ENCODE results near the gene SLC25A31. TPM values are rescaled to one million over a fixed set of nuclear protein-coding genes. Genes with fewer than 3 reads are reported as not detected.

SLC25A31 gene
- total RNA-seq, 2 donors from 2014 or later: not detected

GRCh38 chr4:127782025-127782274 is 51.8 kb downstream of the SLC25A31 start:
- peak overlapping the region; percentile 90 to 95 for H3K4me3 Mint-ChIP-seq
- no peak overlapping the region for H3K27ac Mint-ChIP-seq
- no peaks in the 10 kb centered on the region for H3K9me3 Mint-ChIP-seq
- peaks cover 2 to 3% of the 10 kb centered on the region in 2 donors for H3K36me3 Mint-ChIP-seq (ENCODE audit: insufficient read depth in 2 of 2)
- DNase-seq (no peak), ATAC-seq (replicated peaks in 1 of 2) (peak; percentile 81 to 84)
- H3K27me3 Mint-ChIP-seq (ENCODE audit: low read depth): peaks cover 65% of the 10 kb centered on the region
- H3K4me1 Mint-ChIP-seq (ENCODE audit: low read depth): peaks cover 21% of the 10 kb centered on the region

DNA sequence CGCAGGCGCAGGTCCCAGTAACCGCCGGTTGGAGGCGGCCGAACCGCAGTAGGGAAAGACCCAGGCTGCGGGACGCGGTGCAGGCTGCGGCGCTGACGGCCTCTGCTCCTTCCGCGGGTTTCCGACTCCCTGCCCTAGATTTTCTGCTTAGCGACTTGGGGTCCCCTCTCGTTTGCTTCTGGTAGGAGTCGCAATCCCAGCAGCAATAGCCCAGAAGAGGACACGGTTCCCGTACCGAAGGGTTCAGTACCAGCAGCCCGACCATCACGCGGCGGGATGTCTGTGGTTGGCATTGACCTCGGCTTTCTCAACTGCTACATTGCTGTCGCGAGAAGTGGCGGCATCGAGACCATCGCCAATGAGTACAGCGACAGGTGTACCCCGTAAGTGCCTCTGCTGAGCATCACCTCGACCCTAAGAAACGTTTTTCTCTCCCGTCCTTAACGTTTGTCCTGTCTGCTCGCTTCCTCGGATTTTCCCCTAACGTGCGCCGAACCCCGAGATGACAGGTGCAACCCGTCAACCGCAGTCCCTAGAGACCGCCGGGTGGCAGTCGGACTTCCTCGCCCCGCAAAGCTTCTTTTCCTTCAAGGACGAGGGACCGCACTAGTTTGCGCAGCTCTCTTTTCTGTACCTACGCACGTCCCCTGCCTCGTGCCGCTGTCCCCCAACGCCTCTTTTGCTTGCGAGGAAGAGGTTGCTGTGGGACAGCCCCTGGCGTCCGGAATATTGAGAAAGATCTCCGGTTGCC is 52.2 kb downstream of the SLC25A31 start, which contains the start of gene HSPA4L:
Gene HSPA4L, plus strand, starts transcription at position 48 of the 751 bp plus-strand sequence. Its CDS starts 229 bp downstream, at position 277.
- Mint-ChIP-seq H3K9me3 (no peaks in the 10 kb centered on the region), H3K27ac (peak within 1 kb of the TSS; percentile 70), H3K4me3 (peak within 1 kb of the TSS; percentile 90 to 95), H3K27me3 (ENCODE audit: low read depth) (peaks cover 64% of the 10 kb centered on the region), H3K36me3 (ENCODE audit: insufficient read depth in 2 of 2) (peaks cover 2 to 3% of the 10 kb centered on the region in 2 donors), H3K4me1 (ENCODE audit: low read depth) (peaks cover 21% of the 10 kb centered on the region)
- DNase-seq (peak; percentile 73 to 75), ATAC-seq (replicated peaks in 1 of 2) (peak; percentile 60 to 71)

GRCh38 chr4:127783026-127783769 is 53.0 kb downstream of the SLC25A31 start:
- ATAC-seq (replicated peaks in 1 of 2) (peak; percentile 51 to 56), DNase-seq (peak in 1 of 2 donors; percentile 61)
- Mint-ChIP-seq H3K27me3 (ENCODE audit: low read depth) (peaks cover 57% of the 10 kb centered on the region), H3K27ac (peak overlapping the region; percentile 70), H3K4me1 (ENCODE audit: low read depth) (peaks cover 21% of the 10 kb centered on the region), H3K36me3 (ENCODE audit: insufficient read depth in 2 of 2) (peaks cover 2 to 3% of the 10 kb centered on the region in 2 donors), H3K9me3 (no peaks in the 10 kb centered on the region), H3K4me3 (peak overlapping the region; percentile 90 to 95)

- H3K27ac Mint-ChIP-seq: no peak overlapping the region
- DNase-seq (no peak), ATAC-seq (replicated peaks in 1 of 2) (no peak)
- no peaks in the 10 kb centered on the region for H3K9me3 Mint-ChIP-seq
- peaks cover 21% of the 10 kb centered on the region for H3K4me1 Mint-ChIP-seq (ENCODE audit: low read depth)
- H3K36me3 Mint-ChIP-seq (ENCODE audit: insufficient read depth in 2 of 2): peaks cover 2 to 3% of the 10 kb centered on the region in 2 donors
- peak overlapping the region in 1 of 2 donors; percentile 90 for H3K4me3 Mint-ChIP-seq
- peaks cover 60% of the 10 kb centered on the region for H3K27me3 Mint-ChIP-seq (ENCODE audit: low read depth)
These were observed 54.0 kb downstream of the SLC25A31 start for GRCh38 chr4:127783955-127784770.

- Mint-ChIP-seq H3K4me3 (no peak overlapping the region), H3K9me3 (no peaks in the 10 kb centered on the region), H3K27ac (no peak overlapping the region), H3K27me3 (ENCODE audit: low read depth) (peaks cover 45% of the 10 kb centered on the region), H3K4me1 (ENCODE audit: low read depth) (peaks cover 1% of the 10 kb centered on the region), H3K36me3 (ENCODE audit: insufficient read depth in 2 of 2) (no peaks in the 10 kb centered on the region)
- DNase-seq (no peak), ATAC-seq (replicated peaks in 1 of 2) (peak in 1 of 2 donors; percentile 32)
These were observed 58.3 kb downstream of the SLC25A31 start for GRCh38 chr4:127788517-127788916.

- ATAC-seq (replicated peaks in 1 of 2): no peak
- DNase-seq: no peak
- Mint-ChIP-seq H3K36me3 (ENCODE audit: insufficient read depth in 2 of 2) (no peaks in the 10 kb centered on the region), H3K27ac (no peak overlapping the region), H3K9me3 (no peaks in the 10 kb centered on the region), H3K4me1 (ENCODE audit: low read depth) (no peaks in the 10 kb centered on the region), H3K27me3 (ENCODE audit: low read depth) (peaks cover 43% of the 10 kb centered on the region), H3K4me3 (no peak overlapping the region)
These were observed 61.2 kb downstream of the SLC25A31 start for GRCh38 chr4:127791391-127791790.

DNA sequence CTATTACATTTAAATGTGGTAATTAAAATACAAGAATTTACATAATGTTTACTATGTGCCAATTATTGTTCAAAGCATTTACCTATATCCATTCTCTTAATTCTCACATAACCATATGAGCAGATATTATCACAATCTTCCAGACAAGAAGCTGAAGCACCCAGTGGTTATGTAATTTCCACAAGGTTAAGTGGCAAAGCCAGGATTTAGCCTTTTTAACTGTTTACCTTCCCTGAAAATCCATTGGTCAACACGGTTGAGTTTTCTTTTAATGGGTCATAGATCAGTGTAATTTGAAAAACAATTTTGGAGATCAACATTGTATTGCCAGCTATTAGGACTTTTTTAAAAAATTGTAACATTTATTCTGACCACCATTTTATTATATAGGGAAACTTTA is 63.3 kb downstream of the SLC25A31 start:
- H3K4me1 Mint-ChIP-seq (ENCODE audit: low read depth): no peaks in the 10 kb centered on the region
- peaks cover 51% of the 10 kb centered on the region for H3K27me3 Mint-ChIP-seq (ENCODE audit: low read depth)
- no peak overlapping the region for H3K4me3 Mint-ChIP-seq
- H3K36me3 Mint-ChIP-seq (ENCODE audit: insufficient read depth in 2 of 2): no peaks in the 10 kb centered on the region
- no peak for DNase-seq
- no peak overlapping the region for H3K27ac Mint-ChIP-seq
- no peaks in the 10 kb centered on the region for H3K9me3 Mint-ChIP-seq
- ATAC-seq (replicated peaks in 1 of 2): no peak

DNA sequence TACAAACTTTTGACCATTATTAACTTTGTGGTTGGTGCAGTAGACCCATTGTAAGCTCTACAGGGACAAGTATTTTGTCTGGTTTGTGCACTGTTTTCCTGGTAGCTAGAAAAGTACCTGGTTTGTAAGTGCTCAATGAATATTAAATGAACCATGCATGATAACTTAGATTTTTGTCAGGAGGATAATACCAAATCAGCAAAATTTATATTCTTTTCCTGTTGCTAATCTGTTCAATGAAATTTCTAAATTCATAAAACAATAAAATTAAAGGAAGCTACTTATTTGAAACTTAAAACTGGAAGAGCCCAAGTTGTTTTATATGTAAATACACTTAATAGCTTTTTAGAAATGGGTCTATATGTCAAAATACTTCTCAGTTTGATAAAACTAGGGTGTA is 69.5 kb downstream of the SLC25A31 start:
- H3K27me3 Mint-ChIP-seq (ENCODE audit: low read depth): peaks cover 39% of the 10 kb centered on the region
- no peak for ATAC-seq (replicated peaks in 1 of 2)
- H3K9me3 Mint-ChIP-seq: no peaks in the 10 kb centered on the region
- H3K27ac Mint-ChIP-seq: no peak overlapping the region
- no peaks in the 10 kb centered on the region for H3K4me1 Mint-ChIP-seq (ENCODE audit: low read depth)
- H3K4me3 Mint-ChIP-seq: no peak overlapping the region
- DNase-seq: no peak
- no peaks in the 10 kb centered on the region for H3K36me3 Mint-ChIP-seq (ENCODE audit: insufficient read depth in 2 of 2)

- ATAC-seq (replicated peaks in 1 of 2) (no peak), DNase-seq (no peak)
- Mint-ChIP-seq H3K9me3 (no peaks in the 10 kb centered on the region), H3K4me1 (ENCODE audit: low read depth) (no peaks in the 10 kb centered on the region), H3K36me3 (ENCODE audit: insufficient read depth in 2 of 2) (no peaks in the 10 kb centered on the region), H3K4me3 (no peak overlapping the region), H3K27me3 (ENCODE audit: low read depth) (peaks cover 6% of the 10 kb centered on the region), H3K27ac (no peak overlapping the region)
These were observed 79.1 kb downstream of the SLC25A31 start for GRCh38 chr4:127809173-127809800.

DNA sequence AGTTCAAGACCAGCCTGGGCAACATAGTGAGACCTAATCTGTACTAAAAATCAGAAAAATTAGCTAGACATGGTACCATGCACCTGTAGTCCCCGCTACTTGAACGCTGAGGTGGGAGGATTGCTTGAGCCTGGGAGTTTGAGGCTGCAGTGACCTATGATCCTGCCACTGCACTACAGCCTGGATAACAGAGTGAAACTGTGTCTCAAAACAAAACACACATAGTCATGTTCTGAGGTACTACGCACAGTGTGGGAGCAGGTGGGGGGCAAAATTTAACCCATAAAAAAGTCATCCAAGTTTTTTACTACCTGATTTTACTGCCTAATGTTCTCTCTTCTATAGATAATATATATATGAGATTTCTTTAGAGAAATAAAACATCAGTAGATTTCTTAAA is 80.4 kb downstream of the SLC25A31 start:
- DNase-seq (no peak), ATAC-seq (replicated peaks in 1 of 2) (no peak)
- no peak overlapping the region for H3K27ac Mint-ChIP-seq

GRCh38 chr4:127822430-127822829 is 92.2 kb downstream of the SLC25A31 start:
- no peaks in the 10 kb centered on the region for H3K9me3 Mint-ChIP-seq
- H3K27ac Mint-ChIP-seq: no peak overlapping the region
- peaks cover 19% of the 10 kb centered on the region for H3K27me3 Mint-ChIP-seq (ENCODE audit: low read depth)
- no peak overlapping the region for H3K4me3 Mint-ChIP-seq
- H3K4me1 Mint-ChIP-seq (ENCODE audit: low read depth): no peaks in the 10 kb centered on the region
- H3K36me3 Mint-ChIP-seq (ENCODE audit: insufficient read depth in 2 of 2): no peaks in the 10 kb centered on the region
- no peak for DNase-seq
- ATAC-seq (replicated peaks in 1 of 2): no peak

More for the DNA sequence above, 80.4 kb downstream of the SLC25A31 start:
- Mint-ChIP-seq H3K4me3 (no peak overlapping the region), H3K27me3 (ENCODE audit: low read depth) (peaks cover 6% of the 10 kb centered on the region), H3K36me3 (ENCODE audit: insufficient read depth in 2 of 2) (no peaks in the 10 kb centered on the region), H3K4me1 (ENCODE audit: low read depth) (no peaks in the 10 kb centered on the region), H3K9me3 (no peaks in the 10 kb centered on the region)
